Measurements from ENCODE around the gene ZNF609.

The ZNF609 gene

GRCh38 chr15:64696481-64696880, 236.1 kb downstream of the ZNF609 start:
- TF ChIP-seq Cebpa-rat (IDR thresholded peaks at IDR 0.05) = no peak
- Histone ChIP-seq H3K27ac (peak overlapping the region in 9 of 11 experiments; percentile 42 to 83 (median 67); a peak in 15 of 22 replicates), H3K9me3 (replicated peaks in 1 of 11) (no peaks in the 10 kb centered on the region), H3K4me2 (peak overlapping the region in 9 of 11 experiments; percentile 73 to 99 (median 88); a peak in 12 of 22 replicates), H3K4me3 (no peak overlapping the region), H4K20me1 (peaks cover 49 to 100% (median 93%) of the 10 kb centered on the region in 11 experiments), H3K4me1 (peaks cover 72 to 100% (median 93%) of the 10 kb centered on the region in 10 experiments), H3K36me3 (peaks cover 26 to 68% (median 38%) of the 10 kb centered on the region in 11 experiments), H3K27me3 (no peaks in the 10 kb centered on the region), H3K9ac (peak overlapping the region in 5 of 11 experiments; percentile 6 to 67 (median 49); a peak in 6 of 22 replicates)

- Histone ChIP-seq H3K4me3 (no peak overlapping the region), H4K20me1 (peaks cover 52 to 99% (median 86%) of the 10 kb centered on the region in 11 experiments), H3K4me1 (peaks cover 73 to 94% (median 88%) of the 10 kb centered on the region in 10 experiments)
Observed at GRCh38 chr15:64697911-64698369, 237.6 kb downstream of the ZNF609 start.

GRCh38 chr15:64698823-64699222, 238.4 kb downstream of the ZNF609 start:
- Histone ChIP-seq H3K36me3 (peaks cover 9 to 45% (median 23%) of the 10 kb centered on the region in 11 experiments; a peak in 21 of 22 replicates), H3K27me3 (no peaks in the 10 kb centered on the region), H3K27ac (peak overlapping the region in 2 of 11 experiments; percentile 16 to 26; a peak in 3 of 22 replicates), H3K4me1 (peaks cover 78 to 91% (median 87%) of the 10 kb centered on the region in 10 experiments), H3K4me3 (0 out of 20 replicates have a peak overlapping the region, but pooled peaks of 2 of the 10 experiments have one; percentile 90 to 91), H3K9me3 (replicated peaks in 1 of 11) (no peaks in the 10 kb centered on the region), H4K20me1 (peaks cover 49 to 90% (median 79%) of the 10 kb centered on the region in 11 experiments), H3K4me2 (peak overlapping the region; percentile 88 to 99 (median 95)), H3K9ac (peak overlapping the region in 3 of 11 experiments; percentile 4 to 97 (median 39); a peak in 3 of 22 replicates)
- no peak for TF ChIP-seq Cebpa-rat (IDR thresholded peaks at IDR 0.05)

More at GRCh38 chr15:64697911-64698369, 237.6 kb downstream of the ZNF609 start:
- Histone ChIP-seq H3K27ac (no peak overlapping the region; a peak in 1 of 22 replicates), H3K27me3 (no peaks in the 10 kb centered on the region), H3K9me3 (replicated peaks in 1 of 11) (no peaks in the 10 kb centered on the region), H3K36me3 (peaks cover 18 to 54% (median 32%) of the 10 kb centered on the region in 11 experiments), H3K9ac (peak overlapping the region in 1 of 11 experiments; percentile 39; a peak in 1 of 22 replicates), H3K4me2 (peak overlapping the region in 7 of 11 experiments; percentile 7 to 99 (median 95); a peak in 9 of 22 replicates)
- no peak for TF ChIP-seq Cebpa-rat (IDR thresholded peaks at IDR 0.05)

- H3K9ac ChIP-seq = peak overlapping the region in 5 of 11 experiments; percentile 15 to 97 (median 93); a peak in 8 of 22 replicates
- H4K20me1 ChIP-seq = peaks cover 45 to 80% (median 71%) of the 10 kb centered on the region in 11 experiments
- peaks cover 70 to 81% (median 77%) of the 10 kb centered on the region in 10 experiments for H3K4me1 ChIP-seq
- H3K4me2 ChIP-seq = peak overlapping the region; percentile 88 to 99 (median 95)
- peaks cover 0 to 35% (median 13%) of the 10 kb centered on the region in 11 experiments; a peak in 13 of 22 replicates for H3K36me3 ChIP-seq
- no peaks in the 10 kb centered on the region for H3K27me3 ChIP-seq
- H3K4me3 ChIP-seq = peak overlapping the region in 5 of 10 experiments; percentile 46 to 95 (median 90); a peak in 9 of 20 replicates
- TF ChIP-seq Cebpa-rat (IDR thresholded peaks at IDR 0.05) = no peak
- H3K9me3 ChIP-seq (replicated peaks in 1 of 11) = no peaks in the 10 kb centered on the region
- peak overlapping the region in 6 of 11 experiments; percentile 1 to 23 (median 10); a peak in 5 of 22 replicates for H3K27ac ChIP-seq
Observed at GRCh38 chr15:64699751-64700388, 239.5 kb downstream of the ZNF609 start.

- no peaks in the 10 kb centered on the region for H3K27me3 ChIP-seq
- H3K27ac ChIP-seq = peak overlapping the region in 2 of 11 experiments; percentile 87 to 90; a peak in 3 of 22 replicates
- peak overlapping the region; percentile 88 to 99 (median 95) for H3K4me2 ChIP-seq
- H3K36me3 ChIP-seq = peaks cover 0 to 32% (median 13%) of the 10 kb centered on the region in 11 experiments; a peak in 11 of 22 replicates
- H3K4me3 ChIP-seq = peak overlapping the region; percentile 81 to 95 (median 88); a peak in 17 of 20 replicates
- H4K20me1 ChIP-seq = peaks cover 38 to 68% (median 61%) of the 10 kb centered on the region in 11 experiments
- H3K9me3 ChIP-seq (replicated peaks in 1 of 11) = no peaks in the 10 kb centered on the region
- no peak for TF ChIP-seq Cebpa-rat (IDR thresholded peaks at IDR 0.05)
- H3K4me1 ChIP-seq = peaks cover 58 to 70% (median 65%) of the 10 kb centered on the region in 10 experiments
- peak overlapping the region; percentile 86 to 97 (median 91); a peak in 19 of 22 replicates for H3K9ac ChIP-seq
Observed at GRCh38 chr15:64701051-64701450, 240.7 kb downstream of the ZNF609 start.

- Histone ChIP-seq H4K20me1 (peaks cover 38 to 62% (median 55%) of the 10 kb centered on the region in 11 experiments), H3K4me1 (peaks cover 53 to 64% (median 60%) of the 10 kb centered on the region in 10 experiments), H3K9ac (peak overlapping the region; percentile 86 to 97 (median 91); a peak in 21 of 22 replicates), H3K27ac (peak overlapping the region in 8 of 11 experiments; percentile 84 to 90 (median 87); a peak in 10 of 22 replicates), H3K9me3 (replicated peaks in 1 of 11) (no peaks in the 10 kb centered on the region), H3K27me3 (no peaks in the 10 kb centered on the region), H3K36me3 (peaks cover 0 to 28% (median 13%) of the 10 kb centered on the region in 11 experiments; a peak in 11 of 22 replicates), H3K4me3 (peak overlapping the region; percentile 81 to 95 (median 88)), H3K4me2 (peak overlapping the region; percentile 88 to 99 (median 95))
- TF ChIP-seq Cebpa-rat (IDR thresholded peaks at IDR 0.05) = no peak
Observed at GRCh38 chr15:64701482-64702184, 241.3 kb downstream of the ZNF609 start.

GRCh38 chr15:64702816-64703631, 242.6 kb downstream of the ZNF609 start:
- Histone ChIP-seq H4K20me1 (peaks cover 32 to 48% (median 43%) of the 10 kb centered on the region in 11 experiments; a peak in 21 of 22 replicates), H3K4me1 (peaks cover 47 to 52% (median 50%) of the 10 kb centered on the region in 10 experiments), H3K4me3 (peak overlapping the region; percentile 81 to 95 (median 88)), H3K27me3 (no peaks in the 10 kb centered on the region), H3K9ac (peak overlapping the region; percentile 86 to 97 (median 91)), H3K27ac (peak overlapping the region; percentile 81 to 90 (median 85)), H3K36me3 (peaks cover 0 to 16% (median 12%) of the 10 kb centered on the region in 11 experiments; a peak in 11 of 22 replicates), H3K9me3 (replicated peaks in 1 of 11) (no peaks in the 10 kb centered on the region), H3K4me2 (peak overlapping the region; percentile 88 to 99 (median 95))
- no peak for TF ChIP-seq Cebpa-rat (IDR thresholded peaks at IDR 0.05)

All from BLaER1 treated with 17β-estradiol and CSF1 and Interleukin-3, amounts not matched to agents 10 nM and 100 nM (cell line).